GM21447 (cell line): ENCODE results near the gene RGS17.
A peak's percentile ranks its signal among the peaks of the same experiment; 100 is the strongest.
"Not testable (repeated sequence)": the region's sequence is repeated elsewhere in the genome, so short reads cannot be mapped to it uniquely, and the experiment has no call there.

Experiments used
- ATAC-seq: cut with Tn5 transposase; IDR thresholded peaks from one replicate; pipeline ENCODE4 v1.9.1; 2021; ENCODE audit not compliant: unreplicated experiment

Gene RGS17

DNA sequence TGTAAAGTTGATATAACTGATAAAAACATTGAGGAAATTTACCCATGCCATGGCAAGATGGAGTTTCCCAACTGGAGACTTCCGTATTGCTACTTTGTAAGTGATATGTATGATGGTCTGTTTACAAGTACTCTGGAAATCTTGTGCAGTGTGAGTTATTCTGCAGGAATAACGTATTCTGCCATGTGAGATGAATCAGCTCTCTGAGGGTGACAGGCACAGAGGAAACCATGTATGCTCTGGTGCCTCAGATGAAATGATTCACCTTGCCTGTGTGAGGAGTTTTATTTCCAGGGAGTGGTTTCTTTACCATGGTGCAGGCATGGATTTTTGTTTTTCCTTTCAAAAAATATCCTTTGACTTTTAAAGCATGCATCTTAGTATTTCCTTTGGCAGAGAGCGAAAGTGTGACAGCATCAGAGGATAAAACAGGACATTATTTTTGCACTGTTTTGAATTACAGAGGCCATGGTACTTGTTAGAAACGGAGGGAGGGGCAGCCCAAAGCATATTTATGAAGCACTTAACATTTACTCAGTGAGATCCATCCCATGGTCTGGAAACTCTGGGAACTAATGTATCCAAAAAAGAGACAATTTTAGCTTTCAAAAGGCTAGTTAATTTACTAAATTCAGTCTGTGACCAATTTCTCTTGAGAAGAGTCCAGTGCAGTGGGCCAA is 92.6 kb downstream of the RGS17 start:
- no peak for ATAC-seq

DNA sequence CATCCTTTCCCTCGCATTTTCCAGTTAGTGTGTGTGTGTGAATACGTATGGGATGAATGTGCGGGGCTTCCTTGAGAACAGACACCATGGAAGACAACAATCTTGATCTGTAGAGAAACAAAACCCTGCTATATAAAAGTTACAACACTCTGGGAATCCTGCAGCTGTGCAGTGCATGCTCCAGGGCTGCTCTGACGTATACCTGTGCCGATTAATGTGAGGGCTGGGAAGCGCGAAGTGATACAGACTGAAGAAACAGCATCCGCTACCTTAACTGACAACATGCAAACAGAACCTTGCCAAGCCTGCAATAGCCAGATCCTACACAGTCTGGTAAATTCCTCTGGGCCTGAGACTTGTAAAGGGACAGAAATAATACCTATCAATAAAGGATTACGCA is 96.9 kb downstream of the RGS17 start:
- ATAC-seq = no peak

DNA sequence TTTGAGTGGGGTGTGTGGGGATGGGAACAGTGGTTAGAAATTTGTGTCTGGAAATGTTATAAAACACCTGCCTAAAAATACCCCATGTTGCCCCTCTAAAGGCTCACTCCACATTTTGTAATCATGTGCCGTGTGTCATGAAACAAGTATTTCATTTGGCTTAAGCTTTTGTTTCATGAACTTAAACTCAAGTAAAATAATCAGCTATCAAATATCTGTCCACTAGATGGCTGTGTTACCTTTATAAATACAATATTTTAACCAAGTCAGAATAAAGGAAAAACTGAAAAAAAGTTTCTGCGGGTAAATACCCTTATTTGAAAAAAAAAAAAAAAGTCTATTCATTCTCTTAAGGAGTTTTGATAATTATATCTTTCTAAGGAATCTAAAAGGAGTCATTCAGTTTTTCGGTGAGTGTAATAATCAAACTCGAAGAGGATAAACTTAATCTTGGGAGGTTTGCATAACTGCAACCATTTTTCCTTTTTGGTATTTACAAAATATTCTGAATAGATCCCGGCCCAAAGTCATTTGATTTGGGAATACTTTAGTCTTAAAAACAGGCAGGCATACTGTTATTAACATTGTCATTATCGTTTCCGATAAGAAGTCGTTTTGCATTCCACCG is 98.7 kb downstream of the RGS17 start:
- ATAC-seq = no peak

DNA sequence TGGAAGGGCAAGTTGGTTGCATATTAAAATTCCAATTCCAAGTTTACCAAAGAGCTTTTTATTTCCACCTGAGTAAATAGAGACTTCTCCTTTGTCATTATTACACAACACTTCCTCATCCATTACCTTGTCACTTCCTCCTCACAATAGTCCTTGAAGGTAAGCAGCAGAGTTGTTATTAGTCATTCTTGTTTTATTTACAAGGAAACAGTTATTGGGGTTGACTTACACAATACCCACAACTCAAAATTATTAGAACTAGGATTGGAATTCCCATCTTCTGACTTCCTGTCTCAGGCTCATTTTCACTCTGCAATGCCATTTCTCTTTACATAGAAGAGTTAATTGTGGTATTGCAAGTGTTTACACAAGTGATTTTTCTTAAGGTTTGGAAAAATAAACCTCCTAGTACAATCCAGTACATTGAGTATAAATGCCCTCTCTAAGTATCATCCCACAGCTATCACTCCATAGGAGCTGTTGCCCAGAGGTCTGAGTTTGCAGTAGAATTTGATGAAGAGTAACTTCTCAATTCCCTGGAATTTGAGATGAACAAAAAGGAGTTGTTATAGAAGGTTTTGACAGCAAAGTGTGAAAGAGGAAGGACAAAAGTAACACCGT is 99.6 kb downstream of the RGS17 start:
- ATAC-seq = no peak

DNA sequence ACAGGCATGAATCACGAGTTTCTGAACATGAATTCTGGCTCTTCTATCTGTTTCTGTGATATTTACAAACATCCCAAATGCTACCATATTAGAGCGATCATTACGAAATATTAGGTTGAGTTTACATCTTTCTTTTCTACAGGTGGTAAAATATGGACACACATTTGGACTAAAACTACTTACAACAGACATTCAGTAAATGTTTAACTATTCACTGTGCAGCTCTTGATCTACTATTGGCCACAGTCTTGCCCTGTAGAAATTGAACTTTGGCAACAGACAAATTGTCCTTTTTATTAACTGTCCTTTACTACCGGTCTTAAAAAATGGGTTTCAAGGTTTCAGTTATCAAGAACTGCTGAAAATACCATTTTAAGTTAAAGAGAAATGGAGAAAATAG is 102.1 kb downstream of the RGS17 start:
- no peak for ATAC-seq

DNA sequence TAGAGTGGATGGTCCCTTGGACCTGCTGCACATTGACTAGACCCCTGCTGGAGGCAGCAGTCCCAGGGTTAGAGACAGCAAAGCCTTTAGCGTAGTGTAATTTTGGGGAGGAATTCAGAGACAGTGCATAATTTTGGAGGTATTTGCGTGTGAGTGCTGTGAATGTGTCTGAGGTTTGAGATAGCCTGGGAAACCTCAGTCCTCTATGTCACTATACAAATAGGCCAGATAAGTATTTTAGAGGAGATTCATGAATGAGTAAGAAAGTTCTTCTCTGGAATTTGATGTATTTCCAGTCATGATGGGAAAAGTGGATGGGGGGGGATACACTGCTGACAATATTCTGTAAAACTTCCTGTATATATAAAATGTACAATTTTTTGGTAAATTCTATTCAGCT is 102.8 kb downstream of the RGS17 start:
- no peak for ATAC-seq

DNA sequence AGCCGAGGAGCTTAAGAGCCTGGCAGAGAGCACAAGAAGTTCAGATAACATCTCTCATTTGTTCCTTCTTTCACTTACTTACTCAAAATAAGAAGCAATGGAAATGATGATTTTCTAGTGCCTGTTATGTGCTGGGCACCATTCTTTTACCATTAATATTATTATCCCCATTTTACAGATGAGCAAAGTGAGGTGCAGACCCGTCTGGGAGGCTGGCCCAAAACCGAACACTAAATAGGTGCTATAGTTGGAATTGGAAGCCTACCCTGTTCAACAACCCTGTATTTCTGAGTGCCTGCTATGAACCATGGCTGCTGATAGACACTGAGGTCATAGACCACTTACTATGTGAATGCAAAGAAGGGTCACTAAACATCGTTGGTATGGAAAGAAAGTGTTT is 103.6 kb downstream of the RGS17 start:
- no peak for ATAC-seq

DNA sequence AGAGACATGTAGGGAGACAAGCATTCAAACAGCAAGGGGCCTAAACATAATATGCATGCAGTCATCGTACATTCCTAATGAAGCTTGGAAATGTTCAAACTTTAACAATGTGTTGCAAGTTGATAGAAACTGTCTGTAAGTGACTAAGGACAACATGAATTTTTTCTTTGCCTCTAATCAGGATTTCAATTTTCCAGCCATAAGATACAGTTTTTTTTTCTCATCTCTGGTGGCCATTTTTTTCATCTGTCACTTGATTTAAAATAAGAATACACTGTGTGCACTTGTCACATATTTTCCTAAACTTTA is 106.4 kb downstream of the RGS17 start:
- no peak for ATAC-seq

DNA sequence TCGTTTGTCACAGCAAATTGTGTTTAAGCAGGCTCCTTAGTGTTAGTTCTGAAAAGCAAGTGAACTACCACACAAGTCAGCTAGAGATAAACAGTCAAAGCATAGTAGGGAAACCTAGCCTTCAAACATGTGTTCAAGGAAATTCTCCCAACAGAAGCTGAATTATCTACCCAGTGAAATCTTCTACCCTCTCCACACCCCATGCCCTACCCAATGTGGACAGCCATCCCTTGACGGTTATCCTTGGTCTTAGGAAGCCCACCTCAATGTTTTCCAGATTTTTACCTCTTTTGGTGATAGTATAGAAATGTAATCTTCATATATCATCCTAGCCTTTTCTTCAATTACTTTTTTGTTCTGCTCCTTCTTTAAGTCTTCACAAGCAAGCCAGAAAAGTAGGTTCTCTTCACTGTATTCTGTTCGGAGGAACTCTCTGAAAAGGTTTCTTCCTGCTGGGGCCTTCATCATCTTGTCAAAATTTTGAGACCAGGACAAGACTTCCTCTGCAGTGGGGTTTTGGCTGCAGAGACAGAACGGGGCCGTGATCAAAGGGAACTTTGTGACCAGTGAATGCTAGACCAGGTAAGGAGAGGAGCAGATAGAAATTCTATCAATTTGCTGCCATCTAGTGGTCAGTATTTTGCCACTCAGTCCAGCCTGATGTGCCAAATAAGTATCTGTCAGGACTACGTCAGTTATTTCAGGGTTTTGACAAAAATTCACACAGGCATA is 106.9 kb downstream of the RGS17 start:
- peak; percentile 100 for ATAC-seq

DNA sequence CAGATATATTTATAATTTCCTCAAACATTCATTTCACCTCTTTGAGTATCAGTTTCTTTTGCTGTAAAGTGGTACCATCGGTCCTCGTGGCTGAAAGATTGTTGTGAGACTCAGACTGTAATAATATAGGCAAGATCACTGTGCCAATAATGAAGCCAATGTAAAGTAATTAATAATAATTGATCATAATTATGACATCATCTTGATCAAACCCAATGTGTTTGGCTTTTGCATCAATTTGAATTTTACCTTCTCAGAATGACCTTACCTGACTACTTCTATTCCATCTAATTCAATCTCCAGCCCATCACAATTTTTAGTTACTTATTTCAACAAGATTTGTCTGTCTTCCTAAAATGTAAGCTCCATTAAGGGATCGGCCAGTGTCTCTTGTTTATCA is 112.7 kb downstream of the RGS17 start:
- no peak for ATAC-seq

DNA sequence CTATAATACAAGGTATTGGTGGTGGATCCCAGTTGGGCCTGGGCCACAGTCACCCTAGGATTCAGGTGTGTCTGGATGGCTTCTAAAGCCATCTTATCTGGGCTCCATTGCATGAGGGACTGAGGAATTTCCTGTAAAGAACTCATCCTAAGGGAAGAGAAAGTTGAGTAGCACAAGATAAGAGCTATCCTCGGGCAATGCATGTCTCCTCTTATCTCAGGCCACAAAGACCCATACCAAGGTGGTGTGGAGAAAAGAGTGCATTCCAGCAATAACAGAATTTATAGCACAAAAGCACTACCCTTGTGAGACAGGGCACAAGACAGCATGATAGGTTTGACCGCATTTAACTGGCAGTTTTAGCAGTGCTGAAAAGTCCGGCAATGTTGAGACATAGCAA is 114.2 kb downstream of the RGS17 start:
- no peak for ATAC-seq

DNA sequence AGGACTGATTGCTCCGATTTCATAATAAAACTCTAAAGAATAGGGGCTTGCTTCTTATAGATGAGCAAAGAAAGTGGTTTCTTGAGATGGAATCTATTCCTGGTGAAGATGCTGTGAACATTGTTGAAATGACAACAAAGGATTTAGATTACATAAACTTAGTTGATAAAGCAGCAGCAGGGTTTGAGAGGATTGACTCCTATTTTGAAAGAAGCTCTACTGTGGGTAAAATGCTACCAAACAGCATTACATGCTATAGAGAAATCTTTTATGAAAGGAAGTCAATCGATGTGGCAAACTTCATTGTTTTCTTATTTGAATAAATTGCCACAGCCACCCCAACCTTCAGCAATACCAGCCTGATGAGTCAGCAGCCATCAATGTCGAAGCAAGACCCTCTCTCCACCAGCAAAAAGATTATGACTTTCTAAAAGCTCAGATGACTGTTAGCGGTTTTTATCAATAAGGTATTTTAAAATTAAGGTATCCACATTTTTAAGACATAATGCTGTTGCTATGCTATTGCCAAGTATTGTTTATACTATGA is 115.9 kb downstream of the RGS17 start:
- no peak for ATAC-seq

DNA sequence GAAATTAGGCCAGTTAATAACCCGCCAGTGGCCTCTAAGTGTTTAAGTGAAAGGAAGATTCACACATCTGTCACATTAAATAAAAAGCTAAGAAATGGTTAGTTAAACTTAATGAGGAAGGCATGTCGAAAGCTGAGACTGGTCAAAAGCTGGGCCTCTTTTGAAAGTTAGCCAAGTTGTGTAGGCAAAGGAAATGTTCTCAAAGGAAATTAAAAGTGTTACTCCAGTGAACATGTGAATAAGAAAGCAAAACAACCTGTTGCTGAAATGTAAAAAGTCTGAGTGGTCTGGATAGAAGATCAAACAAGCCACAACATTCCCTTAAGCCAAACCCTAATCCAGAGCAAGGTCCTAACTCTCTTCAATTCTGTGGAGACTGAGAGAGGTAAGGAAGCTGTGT is 117.6 kb downstream of the RGS17 start:
- no peak for ATAC-seq

DNA sequence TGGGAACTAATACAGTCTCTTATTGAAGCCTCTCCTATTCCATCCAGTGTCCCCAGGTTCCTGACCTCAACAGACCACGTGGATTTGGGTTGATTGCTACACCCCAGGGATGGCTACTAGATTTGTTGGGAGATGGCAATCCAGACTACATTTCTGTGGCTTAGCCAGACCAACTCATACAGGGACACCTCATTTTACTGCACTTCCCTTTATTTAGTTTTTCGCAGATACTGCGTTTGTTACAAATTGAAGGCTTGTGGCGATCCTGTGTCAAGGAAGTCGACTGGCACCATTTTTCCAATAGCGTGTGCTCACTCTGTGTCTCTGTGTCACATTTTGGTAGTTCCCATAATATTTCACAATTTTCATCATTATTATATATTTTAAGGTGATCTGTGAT is 118.2 kb downstream of the RGS17 start:
- no peak for ATAC-seq

DNA sequence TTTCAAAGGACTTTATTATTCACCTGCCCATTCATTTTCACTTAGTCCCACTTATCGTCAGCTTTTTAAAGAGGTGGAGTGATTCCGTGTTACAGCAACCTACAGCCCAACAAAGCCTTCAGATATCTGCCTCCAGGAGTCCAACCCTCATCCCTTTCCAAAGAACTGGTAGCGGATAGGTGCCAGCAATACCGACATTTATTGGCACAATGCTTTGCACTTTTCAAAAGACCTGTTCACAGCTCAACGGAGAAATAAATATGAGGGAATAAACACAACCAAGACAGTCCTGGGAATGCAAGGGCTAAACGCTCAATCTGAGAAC is 127.8 kb downstream of the RGS17 start:
- ATAC-seq = peak; percentile 5

DNA sequence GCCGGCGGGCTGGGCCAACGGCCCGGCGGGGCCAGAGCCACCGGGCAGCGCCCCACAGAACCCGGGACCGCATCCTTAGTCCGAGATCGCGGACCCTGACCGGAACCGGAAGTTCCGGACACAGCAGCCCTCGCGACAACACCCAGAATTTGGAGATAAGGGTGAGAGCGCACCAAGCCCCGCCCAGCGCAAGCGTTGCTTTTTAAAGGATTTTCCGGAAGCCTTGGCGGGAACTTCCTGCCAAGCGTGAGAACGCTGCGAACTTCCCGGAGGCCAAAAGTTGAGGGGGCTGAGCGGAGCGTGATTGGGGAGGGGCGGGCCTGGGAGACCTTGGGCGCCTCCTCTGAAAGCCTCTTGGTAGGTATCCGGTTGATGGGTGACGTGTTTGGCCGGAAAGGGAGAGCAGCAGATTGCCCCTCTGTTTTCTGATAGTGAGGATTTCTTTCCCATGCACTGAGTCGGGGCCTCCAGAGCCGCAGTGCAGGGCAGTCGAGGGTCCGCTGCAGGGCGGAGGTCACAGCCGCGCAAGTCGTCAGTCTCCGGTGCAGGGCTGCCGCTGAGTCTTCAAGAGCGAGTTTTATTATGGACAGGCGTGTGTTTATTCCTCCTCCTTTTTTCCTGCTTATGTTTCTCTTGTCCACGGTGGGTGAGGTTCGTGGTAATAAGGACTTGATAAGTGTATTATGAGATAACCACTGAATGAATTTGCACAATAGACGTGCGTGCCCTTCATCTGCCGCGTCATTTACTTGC is 128.3 kb downstream of the RGS17 start, which contains the start of gene MTRF1L:
Gene MTRF1L (minus strand): TSS at position 97 of the 753 bp plus-strand sequence. CDS start 24 bp downstream, at position 73.
- peak; percentile 91 for ATAC-seq

DNA sequence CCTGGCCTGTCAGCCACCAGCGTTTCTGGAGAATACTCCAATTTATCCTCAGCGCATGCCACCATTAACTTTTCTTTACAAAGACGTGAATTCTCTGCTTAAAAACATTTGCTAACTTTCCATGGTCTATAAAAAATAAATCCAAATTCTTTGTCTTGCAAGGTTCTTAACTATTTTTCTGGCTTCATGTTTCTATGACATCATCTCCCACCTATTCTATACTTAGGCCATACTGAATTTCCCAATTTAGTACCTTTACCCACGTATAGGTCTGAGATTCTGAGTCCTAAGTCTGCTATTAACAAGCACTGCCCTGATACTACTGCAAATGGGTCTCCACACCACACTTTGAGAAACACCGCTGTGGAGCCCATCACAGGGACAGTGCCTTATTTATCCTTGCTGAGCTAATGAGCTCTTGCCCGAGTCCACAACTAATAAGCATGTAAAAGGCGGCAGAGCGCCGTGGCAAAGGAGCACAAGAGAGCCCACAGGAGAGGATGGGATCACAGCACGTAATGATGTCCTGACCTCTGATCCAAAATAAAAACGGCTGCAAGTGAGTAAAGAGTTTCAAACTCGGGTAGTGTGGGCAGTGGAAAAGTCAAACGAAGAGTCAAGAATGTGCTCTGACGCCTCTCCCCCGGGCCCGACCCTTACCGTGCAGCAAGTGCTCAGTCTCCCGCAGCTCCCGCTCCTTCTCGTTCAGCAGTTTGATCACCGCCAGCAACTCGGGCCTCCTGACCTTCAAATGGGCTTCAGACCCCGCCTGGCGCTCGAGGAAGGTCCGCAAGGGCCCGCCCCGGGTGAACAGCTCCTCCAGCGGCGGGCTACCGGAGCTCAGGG is 129.1 kb downstream of the RGS17 start:
- ATAC-seq = peak; percentile 25

DNA sequence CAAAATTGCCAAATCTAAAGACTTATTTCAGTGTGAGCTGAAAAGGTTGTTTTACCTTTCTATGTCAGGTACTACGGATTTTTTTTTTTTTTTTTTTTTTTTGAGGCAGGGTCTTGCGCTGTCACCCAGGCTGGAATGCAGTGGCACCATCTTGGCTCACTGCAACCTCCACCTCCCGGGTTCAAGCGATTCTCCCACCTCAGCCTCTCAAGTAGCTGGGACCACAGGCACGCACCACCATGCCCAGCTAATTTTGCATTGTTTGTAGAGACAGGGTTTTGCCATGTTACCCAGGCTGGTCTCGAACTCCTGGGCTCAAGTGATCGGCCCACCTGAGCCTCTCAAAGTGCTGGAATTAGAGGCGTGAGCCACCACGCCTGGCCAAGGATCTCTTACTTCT is 130.3 kb downstream of the RGS17 start:
- ATAC-seq = not testable (repeated sequence)

DNA sequence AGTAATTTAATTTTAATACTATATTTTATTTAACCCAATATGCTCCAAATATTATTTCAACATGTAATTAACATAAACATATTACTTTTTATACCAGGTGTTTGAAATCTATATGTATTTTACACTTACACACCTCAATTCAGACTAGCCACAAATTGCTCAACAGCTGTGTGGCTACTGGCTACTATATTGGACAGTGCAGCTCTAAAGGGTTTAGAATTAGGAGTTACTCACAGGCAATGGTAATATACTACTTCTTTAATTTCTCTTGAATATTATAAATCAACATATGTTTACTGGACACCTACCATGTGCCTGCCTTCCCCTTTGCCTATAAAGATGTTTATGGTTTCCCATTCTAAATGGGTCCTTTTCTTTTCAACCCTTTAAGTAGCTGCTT is 130.8 kb downstream of the RGS17 start:
- no peak for ATAC-seq

DNA sequence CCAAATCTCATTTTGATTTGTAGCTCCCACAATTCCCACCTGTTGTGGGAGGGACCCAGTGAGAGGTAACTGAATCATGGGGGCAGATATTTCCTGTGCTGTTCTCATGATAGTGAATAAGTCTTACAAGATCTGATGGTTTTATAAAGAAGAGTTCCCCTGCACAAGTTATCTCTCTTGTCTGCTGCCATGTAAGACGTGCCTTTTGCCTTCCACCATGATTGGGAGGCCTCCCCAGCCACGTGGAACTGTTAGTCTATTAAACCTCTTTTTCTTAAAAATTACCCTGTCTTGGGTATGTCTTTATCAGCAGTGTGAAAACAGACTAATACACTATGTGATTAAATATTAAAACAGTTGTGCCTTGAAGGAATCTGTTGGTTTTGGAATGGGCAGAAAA is 131.5 kb downstream of the RGS17 start:
- not testable (repeated sequence) for ATAC-seq
